Tibial nerve (tissue), 4 donors: ENCODE data around the gene STX18. TPM values are rescaled to one million over a fixed set of nuclear protein-coding genes. Genes with fewer than 3 reads are reported as not detected.

ENCODE experiments used
- DNase-seq, 2 donors: peaks; one replicate each; pipeline ENCODE4 v3.0.0-alpha.2; 2019; ENCODE audit warnings: low spot score in 2 of 2
- H3K27ac ChIP-seq, 4 donors: fragments of 200-600 bp; sonication (generic) in 3 of 4; one replicate each; pipeline ENCODE4 v1.5.1; 2017 to 2019; ENCODE audit warnings: mild to moderate bottlenecking in 1 of 4
- H3K27me3 ChIP-seq, 2 donors: fragments of 200-600 bp; sonication (generic) in 1 of 2; one replicate each; pipeline versions ENCODE4 v1.5.1 to v1.6.0; 2017 to 2019
- H3K36me3 ChIP-seq, 3 donors: fragments of 200-600 bp; sonication (generic); one replicate each; pipeline ENCODE4 v1.5.1; 2018 to 2019
- H3K4me1 ChIP-seq, 4 donors: fragments of 200-600 bp; sonication (generic) in 3 of 4; one replicate each; pipeline ENCODE4 v1.5.1; 2017 to 2019
- H3K4me3 ChIP-seq, 4 donors: fragments of 200-600 bp; sonication (generic) in 3 of 4; one replicate each; pipeline ENCODE4 v1.5.1; 2017 to 2019; ENCODE audit warnings: mild to moderate bottlenecking in 1 of 4, moderate library complexity in 1 of 4
- H3K9me3 ChIP-seq, 4 donors: fragments of 200-600 bp; sonication (generic) in 3 of 4; one replicate each; pipeline ENCODE4 v1.5.1; 2017 to 2019
- CTCF ChIP-seq, 5 experiments: fragments of 200-600 bp in 3 of 5; fragments of 450-650 bp in 2 of 5; sonication (generic) in 3 of 5; IDR thresholded peaks; one replicate each; pipeline ENCODE4 v1.5.1; 2016 to 2019; ENCODE audit warnings: antibody characterized with exemption in 5 of 5, mild to moderate bottlenecking in 3 of 5, moderate library complexity in 2 of 5
- EP300 ChIP-seq, 2 donors: sonication (generic); formaldehyde crosslinking; IDR thresholded peaks; one replicate each; pipeline ENCODE4 v1.6.1; 2017; ENCODE audit warnings: antibody characterized with exemption in 2 of 2, mild to moderate bottlenecking in 1 of 2
- POLR2A ChIP-seq, 2 donors: fragments of 450-650 bp; IDR thresholded peaks; one replicate each; pipeline ENCODE4 v1.6.1; 2017; ENCODE audit warnings: antibody characterized with exemption in 2 of 2, mild to moderate bottlenecking in 2 of 2, moderate library complexity in 2 of 2
- WGBS, 2 donors: methylation state at CpG; one replicate each; pipeline ENCODE4 v1.1.5; 2018; 5-methylcytosine and 5-hydroxymethylcytosine counted together
- total RNA-seq, 4 donors: library from RNA; depleted of rRNA; stranded (reverse); fragments of >200 nt; gene quantifications; one replicate each; pipeline ENCODE4 v1.1.0, GENCODE V29; 2016

STX18 gene
- total RNA-seq, 4 donors from 2014 or later = 16.5 to 37.5 (median 21.4) TPM

GRCh38 chr4:4492161-4492847 is 49.5 kb downstream of the STX18 start:
- TF ChIP-seq POLR2A (IDR thresholded peaks at IDR 0.05) (no peak), EP300 (IDR thresholded peaks at IDR 0.05) (no peak), CTCF (IDR thresholded peaks at IDR 0.05) (no peak)
- Histone ChIP-seq H3K27ac (no peak overlapping the region), H3K4me3 (no peak overlapping the region), H3K9me3 (no peaks in the 10 kb centered on the region), H3K27me3 (no peaks in the 10 kb centered on the region), H3K4me1 (peaks cover 0 to 27% (median 4%) of the 10 kb centered on the region in 4 donors), H3K36me3 (no peaks in the 10 kb centered on the region)
- 52 to 63% methylated on average over 6 of the region's 6 CpGs for WGBS, 2 donors
- DNase-seq = no peak

GRCh38 chr4:4491396-4491893 is 50.4 kb downstream of the STX18 start:
- no peak for DNase-seq
- H3K27ac ChIP-seq = no peak overlapping the region
- H3K4me3 ChIP-seq = no peak overlapping the region
- H3K36me3 ChIP-seq = no peaks in the 10 kb centered on the region
- peaks cover 0 to 19% (median 3%) of the 10 kb centered on the region in 4 donors for H3K4me1 ChIP-seq
- TF ChIP-seq EP300 (IDR thresholded peaks at IDR 0.05) (no peak), POLR2A (IDR thresholded peaks at IDR 0.05) (no peak), CTCF (IDR thresholded peaks at IDR 0.05) (no peak)
- no peaks in the 10 kb centered on the region for H3K27me3 ChIP-seq
- WGBS, 2 donors = 81 to 86% methylated on average over 8 of the region's 8 CpGs
- no peaks in the 10 kb centered on the region for H3K9me3 ChIP-seq

- TF ChIP-seq POLR2A (IDR thresholded peaks at IDR 0.05) (no peak), EP300 (IDR thresholded peaks at IDR 0.05) (no peak), CTCF (IDR thresholded peaks at IDR 0.05) (no peak)
- H3K36me3 ChIP-seq = no peaks in the 10 kb centered on the region
- 91 to 92% methylated on average over 5 of the region's 5 CpGs for WGBS, 2 donors
- H3K27ac ChIP-seq = no peak overlapping the region
- DNase-seq = no peak
- H3K4me3 ChIP-seq = no peak overlapping the region
- peaks cover 0 to 16% (median 3%) of the 10 kb centered on the region in 4 donors for H3K4me1 ChIP-seq
- H3K27me3 ChIP-seq = no peaks in the 10 kb centered on the region
- H3K9me3 ChIP-seq = no peaks in the 10 kb centered on the region
These were observed 51.0 kb downstream of the STX18 start for GRCh38 chr4:4490816-4491215.

GRCh38 chr4:4490041-4490440 is 51.8 kb downstream of the STX18 start:
- no peak for TF ChIP-seq POLR2A (IDR thresholded peaks at IDR 0.05)
- TF ChIP-seq EP300 (IDR thresholded peaks at IDR 0.05) = no peak
- no peak for TF ChIP-seq CTCF (IDR thresholded peaks at IDR 0.05)
- H3K4me3 ChIP-seq = no peak overlapping the region
- H3K27ac ChIP-seq = no peak overlapping the region
- peaks cover 0 to 16% (median 3%) of the 10 kb centered on the region in 4 donors for H3K4me1 ChIP-seq
- no peak for DNase-seq
- 79 to 87% methylated on average over 3 of the region's 3 CpGs for WGBS, 2 donors
- no peaks in the 10 kb centered on the region for H3K27me3 ChIP-seq
- no peaks in the 10 kb centered on the region for H3K36me3 ChIP-seq
- no peaks in the 10 kb centered on the region for H3K9me3 ChIP-seq
